DMS79 treated with DMSO at 0.1 percent for 48 hours (cell line): ENCODE results near the gene MAGEA12.
"Not testable (repeated sequence)": the region's sequence is repeated elsewhere in the genome, so short reads cannot be mapped to it uniquely, and the experiment has no call there.

Source experiments
- DNase-seq: peaks from one replicate; lab custom pipeline; 2025; lab: John Stamatoyannopoulos, UW

MAGEA12 gene

DNA sequence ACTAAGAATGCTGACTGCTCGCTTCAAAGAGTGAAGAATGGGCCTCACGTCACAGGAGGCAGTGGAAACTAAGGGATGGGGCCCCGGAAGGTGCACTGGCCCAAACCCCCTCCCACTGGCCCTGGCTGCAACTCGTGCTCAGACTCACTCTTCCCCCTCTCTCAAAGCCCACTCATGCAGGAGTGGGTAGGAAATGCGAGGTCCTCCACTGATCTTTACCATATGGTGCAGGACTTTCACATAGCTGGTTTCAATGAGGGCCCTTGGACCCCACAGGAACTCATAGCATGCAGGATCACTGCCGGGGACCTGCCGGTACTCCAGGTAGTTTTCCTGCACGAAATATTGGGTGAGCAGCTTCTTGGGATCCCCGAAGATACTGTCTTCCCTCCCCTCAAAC, 33.0 kb downstream of the MAGEA12 start:
- not testable (repeated sequence) for DNase-seq

DNA sequence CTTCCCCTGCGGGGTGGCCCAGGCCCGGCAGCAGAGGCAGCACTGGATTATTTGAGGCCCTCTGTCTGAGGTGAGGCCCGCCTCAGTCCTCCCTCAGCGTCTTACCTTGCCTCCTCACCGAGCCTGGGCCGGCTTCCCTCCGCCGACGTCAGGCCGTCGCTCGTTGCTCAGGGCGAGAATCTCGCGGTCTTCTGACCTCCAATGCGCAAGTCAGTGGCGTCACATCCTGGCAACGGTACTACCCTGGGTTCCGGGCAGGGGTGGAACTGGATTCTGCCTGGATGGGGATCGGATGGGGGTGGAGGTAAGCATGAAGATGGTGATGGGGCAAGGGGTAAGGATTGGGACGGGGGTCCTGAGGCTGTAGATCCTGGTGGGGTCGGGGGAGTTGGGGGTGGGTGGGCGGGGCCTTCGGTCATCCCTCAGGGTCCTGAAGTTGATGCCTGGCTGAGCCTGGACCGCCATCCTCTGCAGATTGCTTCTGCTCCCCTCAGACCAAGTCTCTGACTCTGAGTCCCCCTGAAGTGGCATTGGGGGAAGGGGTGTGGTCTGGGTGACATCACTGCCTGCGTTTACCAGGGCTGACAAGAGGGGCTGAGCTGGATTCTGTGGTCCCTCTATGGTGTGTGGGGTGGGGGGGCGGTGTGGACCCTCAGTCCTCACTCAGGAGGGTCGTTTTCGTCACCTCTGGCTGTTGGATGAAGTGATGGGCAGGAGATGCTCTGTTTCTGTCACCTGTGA, 36.2 kb downstream of the MAGEA12 start, which contains the start of gene MAGEA6:
MAGEA6 (minus strand) TSS at position 141 of the 741 bp plus-strand sequence. CDS start 2,039 bp downstream, outside the sequence.
- not testable (repeated sequence) for DNase-seq

DNA sequence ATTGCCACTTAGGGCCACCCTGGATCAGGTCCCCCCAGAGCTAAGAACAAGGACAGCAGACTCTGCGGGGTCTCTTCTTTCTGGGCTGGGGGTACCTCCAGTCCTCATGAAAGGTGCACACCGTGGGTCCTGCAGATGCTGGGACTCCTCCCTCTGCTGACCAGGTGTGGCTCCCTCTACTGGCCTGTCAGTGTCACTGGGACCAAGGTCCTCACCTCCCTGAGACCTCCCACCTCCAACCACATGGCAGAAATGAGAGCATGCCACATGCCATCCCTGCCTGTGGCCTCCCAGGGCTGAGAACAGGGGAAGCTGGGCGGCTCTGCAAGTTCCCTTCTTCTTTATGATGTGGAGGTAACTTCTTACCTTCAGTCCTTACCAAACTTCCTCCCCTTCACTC, 53.5 kb downstream of the MAGEA12 start:
- not testable (repeated sequence) for DNase-seq
